ENCODE measurements around the gene WNT3.

Gene WNT3

GRCh38 chr17:46741122-46741730 is 77.3 kb downstream of the WNT3 start:
- Histone ChIP-seq H3K4me2 (ENCODE audit: low read length, poor library complexity, severe bottlenecking) (no peak overlapping the region), H3K14ac (ENCODE audit: low read length in 2 of 2) (no peak overlapping the region), H2BK12ac (ENCODE audit: low read length in 2 of 2) (no peak overlapping the region), H3K36me3 (ENCODE audit: control insufficient read depth in 1 of 2, insufficient read depth in 2 of 2, low read depth in 1 of 2, low read length in 2 of 2) (peaks cover 0 to 12% of the 10 kb centered on the region in 2 experiments), H3K79me1 (replicated peaks; ENCODE audit: low read length, poor library complexity, severe bottlenecking) (peaks cover 2% of the 10 kb centered on the region), H2BK5ac (ENCODE audit: low read depth, low read length, poor library complexity, severe bottlenecking) (no peak overlapping the region), H3K4me1 (ENCODE audit: control insufficient read depth, insufficient read depth, low read depth, low read length) (peaks cover 12% of the 10 kb centered on the region), H4K91ac (ENCODE audit: low read length) (no peak overlapping the region), H3K9ac (ENCODE audit: low read length) (no peak overlapping the region), H3K27me3 (ENCODE audit: control insufficient read depth in 1 of 2, insufficient read depth in 1 of 2, low read length in 2 of 2) (no peaks in the 10 kb centered on the region), H3K4me3 (ENCODE audit: insufficient read depth in 1 of 2, low read depth in 1 of 2, low read length in 2 of 2) (no peak overlapping the region), H3K9me3 (ENCODE audit: control insufficient read depth, low read length) (no peaks in the 10 kb centered on the region), H2BK120ac (ENCODE audit: low read depth, low read length) (no peak overlapping the region), H2AFZ (ENCODE audit: low read depth, low read length) (no peak overlapping the region), H3K23ac (ENCODE audit: low read length in 2 of 2) (no peak overlapping the region), H2AK5ac (ENCODE audit: low read length, severe bottlenecking) (no peak overlapping the region), H3K4ac (ENCODE audit: low read depth in 1 of 2, low read length in 2 of 2) (no peak overlapping the region), H3K27ac (ENCODE audit: low read length, poor library complexity, severe bottlenecking) (no peak overlapping the region), H4K8ac (ENCODE audit: low read length) (no peak overlapping the region), H3K18ac (ENCODE audit: low read depth in 1 of 2, low read length in 2 of 2) (no peak overlapping the region), H2BK15ac (ENCODE audit: low read depth, poor library complexity, severe bottlenecking) (no peak overlapping the region)
- DNase-seq: no peak
- 100% methylated on average over 1 of the region's 2 CpGs for WGBS

GRCh38 chr17:46739982-46740381 is 78.5 kb downstream of the WNT3 start:
- Histone ChIP-seq H3K23ac (ENCODE audit: low read length in 2 of 2) (no peak overlapping the region), H3K4me3 (ENCODE audit: insufficient read depth in 1 of 2, low read depth in 1 of 2, low read length in 2 of 2) (no peak overlapping the region), H2AFZ (ENCODE audit: low read depth, low read length) (no peak overlapping the region), H3K18ac (ENCODE audit: low read depth in 1 of 2, low read length in 2 of 2) (no peak overlapping the region), H4K8ac (ENCODE audit: low read length) (no peak overlapping the region), H2AK5ac (ENCODE audit: low read length, severe bottlenecking) (no peak overlapping the region), H3K14ac (ENCODE audit: low read length in 2 of 2) (no peak overlapping the region), H2BK12ac (ENCODE audit: low read length in 2 of 2) (no peak overlapping the region), H4K91ac (ENCODE audit: low read length) (no peak overlapping the region), H2BK15ac (ENCODE audit: low read depth, poor library complexity, severe bottlenecking) (no peak overlapping the region), H3K4ac (ENCODE audit: low read depth in 1 of 2, low read length in 2 of 2) (no peak overlapping the region), H2BK5ac (ENCODE audit: low read depth, low read length, poor library complexity, severe bottlenecking) (no peak overlapping the region), H3K27ac (ENCODE audit: low read length, poor library complexity, severe bottlenecking) (no peak overlapping the region), H3K4me1 (ENCODE audit: control insufficient read depth, insufficient read depth, low read depth, low read length) (peaks cover 13% of the 10 kb centered on the region), H3K9me3 (ENCODE audit: control insufficient read depth, low read length) (no peaks in the 10 kb centered on the region), H3K4me2 (ENCODE audit: low read length, poor library complexity, severe bottlenecking) (no peak overlapping the region), H3K27me3 (ENCODE audit: control insufficient read depth in 1 of 2, insufficient read depth in 1 of 2, low read length in 2 of 2) (no peaks in the 10 kb centered on the region), H3K9ac (ENCODE audit: low read length) (no peak overlapping the region), H2BK120ac (ENCODE audit: low read depth, low read length) (no peak overlapping the region), H3K79me1 (replicated peaks; ENCODE audit: low read length, poor library complexity, severe bottlenecking) (peaks cover 2% of the 10 kb centered on the region), H3K36me3 (ENCODE audit: control insufficient read depth in 1 of 2, insufficient read depth in 2 of 2, low read depth in 1 of 2, low read length in 2 of 2) (peaks cover 0 to 4% of the 10 kb centered on the region in 2 experiments)
- no peak for DNase-seq

GRCh38 chr17:46738544-46738943 is 79.9 kb downstream of the WNT3 start:
- H2BK120ac ChIP-seq (ENCODE audit: low read depth, low read length): no peak overlapping the region
- peaks cover 12% of the 10 kb centered on the region for H3K4me1 ChIP-seq (ENCODE audit: control insufficient read depth, insufficient read depth, low read depth, low read length)
- no peak for DNase-seq
- H3K18ac ChIP-seq (ENCODE audit: low read depth in 1 of 2, low read length in 2 of 2): no peak overlapping the region
- H4K8ac ChIP-seq (ENCODE audit: low read length): no peak overlapping the region
- no peaks in the 10 kb centered on the region for H3K9me3 ChIP-seq (ENCODE audit: control insufficient read depth, low read length)
- no peak overlapping the region for H3K9ac ChIP-seq (ENCODE audit: low read length)
- no peak overlapping the region for H3K4me3 ChIP-seq (ENCODE audit: insufficient read depth in 1 of 2, low read depth in 1 of 2, low read length in 2 of 2)
- H3K4me2 ChIP-seq (ENCODE audit: low read length, poor library complexity, severe bottlenecking): no peak overlapping the region
- no peak overlapping the region for H3K14ac ChIP-seq (ENCODE audit: low read length in 2 of 2)
- H2BK12ac ChIP-seq (ENCODE audit: low read length in 2 of 2): no peak overlapping the region
- no peak overlapping the region for H3K4ac ChIP-seq (ENCODE audit: low read depth in 1 of 2, low read length in 2 of 2)
- H2BK15ac ChIP-seq (ENCODE audit: low read depth, poor library complexity, severe bottlenecking): no peak overlapping the region
- no peak overlapping the region for H3K27ac ChIP-seq (ENCODE audit: low read length, poor library complexity, severe bottlenecking)
- WGBS: 100% methylated on average over 4 of the region's 4 CpGs
- H2AK5ac ChIP-seq (ENCODE audit: low read length, severe bottlenecking): no peak overlapping the region
- H3K36me3 ChIP-seq (ENCODE audit: control insufficient read depth in 1 of 2, insufficient read depth in 2 of 2, low read depth in 1 of 2, low read length in 2 of 2): peaks cover 0 to 3% of the 10 kb centered on the region in 2 experiments
- H3K79me1 ChIP-seq (replicated peaks; ENCODE audit: low read length, poor library complexity, severe bottlenecking): no peaks in the 10 kb centered on the region
- H4K91ac ChIP-seq (ENCODE audit: low read length): no peak overlapping the region
- no peak overlapping the region for H3K23ac ChIP-seq (ENCODE audit: low read length in 2 of 2)
- no peak overlapping the region for H2AFZ ChIP-seq (ENCODE audit: low read depth, low read length)
- H3K27me3 ChIP-seq (ENCODE audit: control insufficient read depth in 1 of 2, insufficient read depth in 1 of 2, low read length in 2 of 2): no peaks in the 10 kb centered on the region
- H2BK5ac ChIP-seq (ENCODE audit: low read depth, low read length, poor library complexity, severe bottlenecking): no peak overlapping the region

GRCh38 chr17:46737326-46737725 is 81.2 kb downstream of the WNT3 start:
- no peak overlapping the region for H4K91ac ChIP-seq (ENCODE audit: low read length)
- no peaks in the 10 kb centered on the region for H3K79me1 ChIP-seq (replicated peaks; ENCODE audit: low read length, poor library complexity, severe bottlenecking)
- no peak overlapping the region for H2AFZ ChIP-seq (ENCODE audit: low read depth, low read length)
- H2BK120ac ChIP-seq (ENCODE audit: low read depth, low read length): no peak overlapping the region
- H3K36me3 ChIP-seq (ENCODE audit: control insufficient read depth in 1 of 2, insufficient read depth in 2 of 2, low read depth in 1 of 2, low read length in 2 of 2): peaks cover 0 to 13% of the 10 kb centered on the region in 2 experiments
- no peak overlapping the region for H2BK5ac ChIP-seq (ENCODE audit: low read depth, low read length, poor library complexity, severe bottlenecking)
- no peak overlapping the region for H2BK15ac ChIP-seq (ENCODE audit: low read depth, poor library complexity, severe bottlenecking)
- H3K18ac ChIP-seq (ENCODE audit: low read depth in 1 of 2, low read length in 2 of 2): no peak overlapping the region
- H2BK12ac ChIP-seq (ENCODE audit: low read length in 2 of 2): no peak overlapping the region
- no peaks in the 10 kb centered on the region for H3K27me3 ChIP-seq (ENCODE audit: control insufficient read depth in 1 of 2, insufficient read depth in 1 of 2, low read length in 2 of 2)
- no peak overlapping the region for H4K8ac ChIP-seq (ENCODE audit: low read length)
- no peak overlapping the region for H3K14ac ChIP-seq (ENCODE audit: low read length in 2 of 2)
- no peak overlapping the region for H3K4me2 ChIP-seq (ENCODE audit: low read length, poor library complexity, severe bottlenecking)
- H3K4me3 ChIP-seq (ENCODE audit: insufficient read depth in 1 of 2, low read depth in 1 of 2, low read length in 2 of 2): no peak overlapping the region
- H3K4ac ChIP-seq (ENCODE audit: low read depth in 1 of 2, low read length in 2 of 2): no peak overlapping the region
- 87% methylated on average over 4 of the region's 4 CpGs for WGBS
- no peak overlapping the region for H2AK5ac ChIP-seq (ENCODE audit: low read length, severe bottlenecking)
- H3K9ac ChIP-seq (ENCODE audit: low read length): no peak overlapping the region
- H3K23ac ChIP-seq (ENCODE audit: low read length in 2 of 2): no peak overlapping the region
- no peak for DNase-seq
- H3K4me1 ChIP-seq (ENCODE audit: control insufficient read depth, insufficient read depth, low read depth, low read length): peaks cover 6% of the 10 kb centered on the region
- H3K27ac ChIP-seq (ENCODE audit: low read length, poor library complexity, severe bottlenecking): no peak overlapping the region
- H3K9me3 ChIP-seq (ENCODE audit: control insufficient read depth, low read length): no peaks in the 10 kb centered on the region
